Transverse colon (tissue), 3 donors: Measurements from ENCODE around the gene DLG4.
"Not testable (repeated sequence)": the region's sequence is repeated elsewhere in the genome, so short reads cannot be mapped to it uniquely, and the experiment has no call there.

Experiments
- CTCF ChIP-seq, 5 experiments: fragments of 200-600 bp in 3 of 5; fragments of 450-650 bp in 2 of 5; sonication (generic) in 3 of 5; IDR thresholded peaks; 1 replicate in 2 of 5; 2 replicates in 3 of 5; pipeline ENCODE4 v1.5.1; 2016 to 2017; ENCODE audit warnings: antibody characterized with exemption in 5 of 5, inconsistent platforms in 3 of 5, mild to moderate bottlenecking in 2 of 5, moderate library complexity in 1 of 5
- EP300 ChIP-seq: sonication (generic); formaldehyde crosslinking; IDR thresholded peaks from one replicate; pipeline ENCODE4 v1.6.1; 2017; ENCODE audit warnings: antibody characterized with exemption, low read depth
- POLR2A ChIP-seq: fragments of 450-650 bp; IDR thresholded peaks from one replicate; pipeline ENCODE4 v1.6.1; 2016; ENCODE audit warnings: antibody characterized with exemption, mild to moderate bottlenecking, moderate library complexity

- TF ChIP-seq CTCF (IDR thresholded peaks at IDR 0.05); POLR2A; EP300: not testable (repeated sequence)
Measured at GRCh38 chr17:7168841-7169564, 50.6 kb downstream of the DLG4 start.
